ENCODE results near the gene MMP20. TPM values are rescaled to one million over a fixed set of nuclear protein-coding genes. Genes with fewer than 3 reads are reported as not detected.

MMP20 gene
- total and polyA plus RNA-seq, 2 experiments from 2014 or later, result not detected

GRCh38 chr11:102592131-102592530 is 33.0 kb downstream of the MMP20 start:
- no peaks in the 10 kb centered on the region for H3K36me3 ChIP-seq (ENCODE audit: insufficient read depth)
- no peak overlapping the region for H3K4me2 ChIP-seq
- H3K4me1 Mint-ChIP-seq, result no peaks in the 10 kb centered on the region; the same call in 1 of the 3 replicates
- H3K9me3 Mint-ChIP-seq, result no peaks in the 10 kb centered on the region
- DNase-seq (ENCODE audit: low spot score) (no peak), ATAC-seq (no peak)
- no peaks in the 10 kb centered on the region for H3K79me2 ChIP-seq (replicated peaks; ENCODE audit: insufficient read depth)
- TF ChIP-seq REST (IDR thresholded peaks at IDR 0.05; ENCODE audit: unreplicated experiment) (no peak), JUNB (IDR thresholded peaks at IDR 0.05; ENCODE audit: unreplicated experiment) (no peak), ZNF331 (CRISPR knock-in tag; IDR thresholded peaks at IDR 0.05; ENCODE audit: low read depth) (no peak), CREB1 (CRISPR knock-in tag; IDR thresholded peaks at IDR 0.05; ENCODE audit: low read depth) (no peak), EZH2phosphoT487 (IDR thresholded peaks at IDR 0.05; ENCODE audit: unreplicated experiment) (no peak), STAT1 (IDR thresholded peaks at IDR 0.05; ENCODE audit: unreplicated experiment) (no peak), ZNF114 (CRISPR knock-in tag; IDR thresholded peaks at IDR 0.05) (no peak), ZNF462 (CRISPR knock-in tag; IDR thresholded peaks at IDR 0.05) (no peak), EZH2 (IDR thresholded peaks at IDR 0.05; ENCODE audit: low read depth, unreplicated experiment) (no peak), NANOG (IDR thresholded peaks at IDR 0.05; ENCODE audit: borderline replicate concordance) (no peak)
- TF ChIP-seq, protein P1, sequence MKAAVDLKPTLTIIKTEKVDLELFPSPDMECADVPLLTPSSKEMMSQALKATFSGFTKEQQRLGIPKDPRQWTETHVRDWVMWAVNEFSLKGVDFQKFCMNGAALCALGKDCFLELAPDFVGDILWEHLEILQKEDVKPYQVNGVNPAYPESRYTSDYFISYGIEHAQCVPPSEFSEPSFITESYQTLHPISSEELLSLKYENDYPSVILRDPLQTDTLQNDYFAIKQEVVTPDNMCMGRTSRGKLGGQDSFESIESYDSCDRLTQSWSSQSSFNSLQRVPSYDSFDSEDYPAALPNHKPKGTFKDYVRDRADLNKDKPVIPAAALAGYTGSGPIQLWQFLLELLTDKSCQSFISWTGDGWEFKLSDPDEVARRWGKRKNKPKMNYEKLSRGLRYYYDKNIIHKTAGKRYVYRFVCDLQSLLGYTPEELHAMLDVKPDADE (IDR thresholded peaks at IDR 0.05), result no peak
- no peaks in the 10 kb centered on the region for H3K36me3 Mint-ChIP-seq (ENCODE audit: low read depth)
- H3K4me1 ChIP-seq (ENCODE audit: insufficient read depth), result no peaks in the 10 kb centered on the region; the same call in 1 of the 2 replicates
- no peak overlapping the region for H3K4me3 Mint-ChIP-seq
- H3K27ac Mint-ChIP-seq, result no peak overlapping the region
- no peaks in the 10 kb centered on the region for H4K20me1 ChIP-seq (replicated peaks; ENCODE audit: insufficient read depth)
- no peak overlapping the region for H3K27ac ChIP-seq (ENCODE audit: low read depth)
- H3K4me3 ChIP-seq, result no peak overlapping the region
- H2AFZ ChIP-seq, result peak overlapping the region; percentile 24; the same call in 1 of the 2 replicates
- no peaks in the 10 kb centered on the region for H3K27me3 Mint-ChIP-seq (ENCODE audit: insufficient read depth, low read depth, poor library complexity)
- no peaks in the 10 kb centered on the region for H3K27me3 ChIP-seq (ENCODE audit: insufficient read depth)
- H3F3A ChIP-seq (replicated peaks; ENCODE audit: low read depth), result no peaks in the 10 kb centered on the region
- H3K9me2 ChIP-seq (ENCODE audit: insufficient read depth), result no peaks in the 10 kb centered on the region; the same call in 1 of the 2 replicates
